Islet of Langerhans (tissue), 1 donor: ENCODE measurements around the gene ANTXRL.
"Not testable (repeated sequence)": the region's sequence is repeated elsewhere in the genome, so short reads cannot be mapped to it uniquely, and the experiment has no call there.

ENCODE experiments used
- FAIRE-seq: peaks from one replicate; lab custom pipeline; 2011; peaks lifted over from hg19 to GRCh38; lab: Jason Lieb, UNC

ANTXRL gene

GRCh38 chr10:46286991-46287693, at the start of gene ANTXRL:
ANTXRL (plus strand) TSS chr10:46286997; CDS start chr10:46287263, 266 bp downstream.
- no peak for FAIRE-seq

DNA sequence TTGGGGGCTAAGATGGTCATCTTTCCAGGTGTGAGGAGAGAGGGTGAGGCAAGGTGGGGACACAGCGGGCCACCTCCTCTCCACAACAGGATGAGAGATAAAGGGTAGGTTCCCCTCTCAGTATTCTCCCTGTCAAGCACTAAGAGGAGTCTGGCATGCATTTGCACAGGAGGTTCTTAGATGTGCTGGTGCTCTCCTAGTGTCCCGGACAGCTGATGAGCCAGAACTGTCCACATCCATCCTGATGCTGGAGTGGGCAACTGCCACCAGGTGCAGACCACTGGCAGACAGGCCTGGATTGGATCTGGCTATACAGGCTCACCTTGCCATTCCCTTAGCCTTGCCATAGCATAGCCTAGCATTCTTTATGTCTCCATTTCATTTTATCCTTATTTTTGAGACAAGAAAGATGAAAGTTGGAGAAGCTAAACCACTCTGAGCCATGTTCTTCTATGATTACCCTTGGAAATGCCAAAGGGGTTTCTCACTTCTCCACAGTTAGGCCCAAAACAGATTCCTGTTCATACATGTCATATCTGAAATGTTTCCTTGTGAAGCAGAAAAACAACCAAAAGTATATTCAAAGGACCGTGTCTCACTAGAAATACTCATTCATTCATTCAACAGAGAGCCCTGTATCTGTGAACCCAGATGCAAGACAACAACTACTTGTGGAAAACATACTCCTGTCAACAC, 48.8 kb upstream of the ANTXRL start:
- FAIRE-seq: no peak

- FAIRE-seq: no peak
Measured at GRCh38 chr10:46239247-46239646, 47.5 kb upstream of the ANTXRL start.

DNA sequence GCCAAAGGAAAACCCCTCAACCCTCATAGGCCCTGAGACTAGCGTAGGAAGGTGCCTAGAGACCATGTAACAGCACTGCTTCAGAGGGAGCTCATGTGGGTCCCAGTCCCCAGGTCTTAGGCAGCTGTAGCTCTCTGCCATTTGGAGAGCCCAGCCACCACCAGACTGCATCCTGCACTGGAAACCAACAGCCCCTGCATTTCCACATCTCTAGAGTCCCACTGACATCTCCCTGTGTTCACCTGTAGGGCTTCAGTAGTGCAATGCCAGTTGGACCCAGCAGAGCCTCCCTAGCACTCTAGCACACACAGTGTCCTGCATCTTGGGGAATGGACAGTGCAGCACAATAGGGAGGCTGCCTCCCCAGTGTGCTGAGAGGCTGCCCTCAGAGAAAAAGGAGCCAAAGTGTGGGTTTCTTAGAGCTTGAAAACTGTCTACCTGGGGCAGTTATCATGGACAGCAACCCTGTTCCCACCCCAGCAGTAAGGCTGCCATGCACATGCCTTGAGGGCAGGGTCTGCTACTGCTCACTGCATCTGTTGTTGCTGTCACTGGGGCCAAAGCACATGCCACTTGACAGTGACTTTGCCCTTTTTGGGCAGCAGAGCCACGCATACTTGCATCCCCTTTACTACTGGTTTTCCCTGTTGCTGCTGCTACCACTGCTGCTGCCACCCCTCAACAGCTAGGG, 46.7 kb upstream of the ANTXRL start:
- no peak for FAIRE-seq

DNA sequence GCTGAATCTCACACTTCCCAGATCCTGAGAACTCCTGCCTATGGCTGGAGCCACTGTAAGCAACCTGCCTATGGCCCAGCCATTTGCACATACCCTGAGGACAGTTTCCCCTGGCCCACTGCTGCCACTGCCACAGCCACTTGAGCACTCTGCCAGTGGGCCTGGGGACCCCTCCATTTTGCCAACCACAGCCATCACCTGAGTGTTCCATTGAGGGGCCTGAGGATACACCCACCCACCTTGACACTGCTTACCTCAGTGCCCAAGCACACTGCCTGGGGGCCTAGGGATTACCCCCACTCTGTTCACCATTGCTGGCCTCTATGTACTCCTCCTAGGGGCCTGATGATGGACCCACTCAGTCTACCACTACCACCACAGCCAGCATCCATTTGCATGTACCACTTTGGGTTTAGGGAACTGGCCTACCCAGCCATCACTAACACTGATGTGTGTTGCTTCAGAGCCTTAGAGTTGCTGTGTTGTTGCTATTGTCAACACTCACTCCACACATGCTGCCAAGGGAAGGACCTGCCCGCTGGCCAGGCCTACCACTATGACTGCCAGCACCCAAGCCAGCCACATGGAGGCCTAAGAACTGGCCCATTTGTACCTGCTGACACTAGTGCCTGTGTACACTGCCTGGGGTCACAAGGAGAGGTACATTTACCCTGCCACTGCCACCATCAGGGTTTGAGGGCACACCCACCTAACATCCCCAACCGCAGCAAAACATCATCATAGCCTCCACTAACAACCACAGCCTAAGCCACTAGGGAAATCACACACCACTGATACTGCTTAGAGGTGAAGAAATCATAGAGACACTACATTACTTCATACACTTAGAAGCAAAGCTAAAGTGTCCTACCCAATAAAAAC, 45.9 kb upstream of the ANTXRL start:
- no peak for FAIRE-seq

GRCh38 chr10:46245381-46245900, 41.4 kb upstream of the ANTXRL start:
- FAIRE-seq: no peak

- not testable (repeated sequence) for FAIRE-seq
Measured at GRCh38 chr10:46246400-46247180, 40.2 kb upstream of the ANTXRL start.

DNA sequence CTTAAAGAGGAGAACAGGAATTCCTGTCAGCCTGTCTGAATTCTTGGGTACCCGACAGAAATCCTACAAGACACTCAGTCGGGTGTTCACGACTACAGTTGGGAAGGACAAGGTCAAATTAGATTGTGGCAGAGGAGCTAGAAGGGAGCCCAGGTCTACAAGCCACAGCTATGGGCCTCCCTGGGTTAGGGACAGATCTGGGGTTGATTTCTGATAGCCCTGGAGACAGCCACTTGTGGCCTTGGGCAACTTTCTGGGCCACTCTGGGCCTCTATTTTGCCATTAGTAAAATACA, 39.7 kb upstream of the ANTXRL start:
- FAIRE-seq: no peak

- no peak for FAIRE-seq
Measured at GRCh38 chr10:46247808-46248569, 38.8 kb upstream of the ANTXRL start.

DNA sequence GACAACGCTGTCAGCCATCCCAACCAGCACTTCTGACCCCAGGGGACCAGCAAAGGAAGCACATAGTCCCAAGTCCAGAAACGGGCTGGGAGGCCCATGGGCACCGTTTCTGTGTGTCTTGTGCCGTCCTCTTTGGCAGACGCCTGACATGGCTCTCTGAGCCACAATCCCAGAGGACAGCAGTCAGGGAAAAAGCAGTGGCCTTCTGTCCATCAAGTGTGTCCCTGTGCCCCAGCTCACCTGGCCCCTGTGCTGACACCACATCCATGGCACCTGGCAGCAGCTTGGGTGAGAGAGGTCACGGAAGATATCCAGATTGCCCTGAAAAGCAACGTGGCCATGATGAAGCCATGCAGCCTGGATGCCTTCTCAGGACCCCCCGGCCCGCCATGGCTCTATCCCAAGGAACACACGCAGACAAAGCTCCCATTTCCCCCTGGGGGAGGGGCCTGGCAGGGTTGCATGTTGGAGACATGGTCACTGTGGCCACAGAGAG, 38.1 kb upstream of the ANTXRL start:
- no peak for FAIRE-seq

DNA sequence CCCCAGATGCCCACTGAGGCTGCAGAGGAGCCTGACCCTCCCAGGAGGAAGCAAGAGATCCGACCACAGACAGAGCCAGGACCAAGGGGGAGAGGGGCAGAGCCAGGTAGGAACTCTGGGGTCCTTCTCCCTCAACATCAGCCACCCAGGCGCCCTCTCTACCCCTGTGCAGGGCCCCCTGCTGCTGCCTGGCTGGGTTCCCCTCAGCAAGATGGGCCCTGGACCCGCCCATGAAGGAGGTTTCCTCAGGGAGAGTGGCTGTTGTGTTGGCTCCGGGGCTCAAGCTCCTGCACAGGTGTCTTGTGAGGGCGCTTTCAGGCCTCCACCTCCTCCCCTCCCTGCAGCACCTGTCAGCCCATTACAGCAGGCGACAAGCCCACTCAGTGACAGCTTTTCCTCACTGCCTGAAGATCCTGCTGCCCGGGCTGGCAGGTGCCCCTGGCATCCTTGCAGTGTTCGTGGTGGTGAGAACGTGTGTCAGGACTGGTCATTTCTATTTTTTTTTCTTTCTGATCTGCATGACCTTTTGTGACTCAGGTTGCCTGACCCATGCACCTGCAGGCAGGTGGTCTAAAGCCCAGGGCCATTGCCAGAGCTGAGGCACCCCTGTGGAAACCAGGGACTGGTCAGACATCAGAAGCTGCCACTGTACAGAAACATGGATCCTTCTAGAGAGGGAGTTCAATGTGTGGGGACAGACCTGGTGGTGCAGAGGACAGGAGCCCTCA, 37.0 kb upstream of the ANTXRL start:
- not testable (repeated sequence) for FAIRE-seq

DNA sequence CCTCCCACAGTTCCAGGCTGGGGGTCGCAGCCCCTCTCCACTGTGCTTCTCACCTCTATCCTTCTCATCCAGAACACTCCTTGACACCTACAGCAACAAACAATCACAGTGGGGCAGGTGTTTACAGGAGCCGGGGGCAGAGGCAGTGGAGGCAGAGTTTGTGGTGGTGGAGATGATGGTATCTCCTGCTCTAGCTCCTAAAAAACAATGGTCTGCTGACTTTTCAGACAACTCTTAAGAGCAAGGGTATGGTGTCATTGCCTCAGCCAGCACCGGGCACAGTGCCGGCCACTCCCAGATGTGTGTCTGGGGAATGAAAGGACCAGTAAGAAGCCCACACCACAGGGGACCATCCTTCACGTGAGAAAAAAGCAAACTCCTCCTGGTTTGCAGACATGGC, 36.3 kb upstream of the ANTXRL start:
- FAIRE-seq: no peak

GRCh38 chr10:46250898-46251856, 35.6 kb upstream of the ANTXRL start:
- FAIRE-seq: no peak

DNA sequence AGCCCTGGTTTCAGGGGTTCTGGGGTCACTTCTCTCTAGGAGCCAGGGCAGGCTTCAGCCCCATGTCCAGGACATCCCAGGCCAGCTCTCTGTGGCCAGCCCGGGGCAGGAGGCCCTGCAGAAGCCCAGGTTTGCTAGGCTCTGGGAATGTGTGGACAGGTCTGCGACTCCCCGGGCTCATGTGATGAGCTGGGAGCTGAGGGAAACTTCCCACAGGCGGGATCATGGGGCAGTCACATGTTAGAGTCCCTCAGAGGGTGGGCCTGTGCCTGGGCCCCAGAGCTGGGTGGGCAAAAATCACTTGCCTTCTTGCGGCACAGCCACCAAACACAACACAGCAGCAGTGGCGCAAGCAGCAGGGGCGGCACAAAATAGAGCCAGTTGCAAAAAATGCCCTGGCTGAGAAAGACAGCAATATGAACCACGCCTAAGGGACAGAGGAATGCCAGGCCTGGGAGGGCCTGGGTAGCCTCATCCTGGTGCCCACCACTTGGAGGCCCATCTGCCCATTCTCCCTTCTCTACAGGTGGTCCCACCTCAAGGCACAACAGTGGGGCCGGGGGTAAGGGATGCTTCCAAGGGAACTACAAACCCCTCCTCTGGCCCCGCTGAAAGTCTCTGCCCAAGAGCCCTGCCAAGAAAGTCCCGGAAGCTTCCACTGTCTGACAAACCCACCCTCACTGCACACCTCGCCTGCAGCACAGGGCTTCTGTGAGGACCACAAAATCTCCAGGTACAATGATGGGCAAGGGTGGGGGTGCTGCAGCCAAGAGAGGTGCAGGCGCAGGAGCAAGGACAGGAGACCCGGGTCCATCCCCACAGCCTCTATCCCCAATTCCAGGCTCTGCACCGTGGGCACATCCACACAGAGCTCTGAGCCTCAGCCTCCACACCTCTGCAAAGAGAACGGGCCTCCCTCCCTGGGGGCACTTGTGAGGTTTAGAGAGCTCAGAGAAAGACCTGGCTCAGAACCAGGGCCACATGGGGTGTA, 34.6 kb upstream of the ANTXRL start:
- FAIRE-seq: no peak

DNA sequence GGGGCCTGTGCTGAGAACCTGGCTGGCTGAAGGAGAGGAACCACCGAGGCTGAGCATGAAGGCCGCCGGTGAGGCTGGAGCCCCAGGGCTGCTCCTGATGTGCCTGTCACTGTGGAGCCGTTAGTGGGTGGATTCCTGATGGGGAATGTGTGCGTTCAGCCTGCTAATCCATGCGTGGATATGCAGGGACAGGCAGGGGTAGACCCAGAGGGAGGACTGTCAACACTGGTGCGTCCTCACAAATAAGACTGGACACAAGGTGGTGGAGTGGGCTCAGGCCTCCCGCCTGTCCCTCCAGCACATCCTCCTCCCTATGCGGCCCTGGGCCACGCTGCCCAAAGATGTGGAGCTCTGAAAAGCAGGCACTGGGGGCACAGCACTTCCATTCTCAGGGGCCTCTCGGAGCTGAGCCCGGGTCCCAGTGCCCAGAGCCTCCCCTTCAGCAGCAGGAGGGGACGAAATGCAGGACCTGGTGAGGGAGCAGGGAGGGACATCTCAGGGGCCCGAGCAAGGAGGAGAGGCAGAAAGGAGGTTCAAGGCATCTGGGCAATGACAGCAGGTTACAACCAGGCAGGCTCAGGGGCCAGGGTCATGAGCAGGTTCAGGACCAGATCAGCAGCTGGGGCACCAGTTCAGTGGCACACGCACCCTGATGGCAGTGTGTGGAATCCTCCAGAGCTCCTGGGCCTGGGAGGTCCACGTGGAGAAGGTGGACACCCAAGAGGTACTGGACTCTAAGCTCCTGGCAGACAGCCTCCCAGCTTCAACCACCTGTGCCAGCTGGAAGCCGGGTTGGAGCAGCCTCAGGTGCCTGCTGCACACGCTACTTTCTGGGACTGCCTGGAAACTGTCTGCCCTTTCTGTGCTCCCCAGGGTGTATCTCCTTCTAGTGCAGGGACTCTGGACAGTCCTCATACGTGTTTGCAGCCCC, 33.5 kb upstream of the ANTXRL start:
- FAIRE-seq: no peak

- FAIRE-seq: no peak
Measured at GRCh38 chr10:46254007-46254383, 32.8 kb upstream of the ANTXRL start.
